ENCODE data around the gene SYNDIG1L. TPM values are rescaled to one million over a fixed set of nuclear protein-coding genes. Genes with fewer than 3 reads are reported as not detected.

Gene SYNDIG1L
- total and polyA plus RNA-seq, 10 of the 15 experiments (the other 5 are each of a cell fraction or from before 2014, with no cell fraction given): 0.04 TPM; not detected in 9

GRCh38 chr14:74442757-74443156 is 16.7 kb upstream of the SYNDIG1L start (continued):
- TF ChIP-seq BCLAF1 (IDR thresholded peaks at IDR 0.05) (no peak), HSF1 (IDR thresholded peaks at IDR 0.05; ENCODE audit: low read depth, low read length) (no peak), PRDM15 (CRISPR knock-in tag; IDR thresholded peaks at IDR 0.05) (no peak), HCFC1 (IDR thresholded peaks at IDR 0.05; ENCODE audit: low read length) (no peak), ATF3 (IDR thresholded peaks at IDR 0.05; ENCODE audit: borderline replicate concordance, extremely low read depth, low read depth, low read length) (no peak), USF2 (IDR thresholded peaks at IDR 0.05; ENCODE audit: borderline replicate concordance, low read depth, low read length) (no peak), KAT2A (conservative IDR thresholded peaks at IDR 0.05; ENCODE audit: control insufficient read depth, low read depth, low read length) (no peak), CHD1 (IDR thresholded peaks at IDR 0.05; ENCODE audit: low read depth, low read length) (no peak), MLLT1 (IDR thresholded peaks at IDR 0.05) (no peak), SREBF1 (IDR thresholded peaks at IDR 0.05; ENCODE audit: low read length) (no peak), KLF5 (IDR thresholded peaks at IDR 0.05; ENCODE audit: partially characterized antibody) (no peak), MXI1 (IDR thresholded peaks at IDR 0.05; ENCODE audit: low read depth, low read length) (no peak), STAT3 (IDR thresholded peaks at IDR 0.05; ENCODE audit: low read depth, low read length) (no peak)

Measured in GM12878 (cell line).